ENCODE measurements around the gene FAM114A1. TPM values are rescaled to one million over a fixed set of nuclear protein-coding genes. Genes with fewer than 3 reads are reported as not detected.

Gene FAM114A1
- total RNA-seq, 3 donors from 2014 or later: 59.1 to 94.7 (median 62.5) TPM

DNA sequence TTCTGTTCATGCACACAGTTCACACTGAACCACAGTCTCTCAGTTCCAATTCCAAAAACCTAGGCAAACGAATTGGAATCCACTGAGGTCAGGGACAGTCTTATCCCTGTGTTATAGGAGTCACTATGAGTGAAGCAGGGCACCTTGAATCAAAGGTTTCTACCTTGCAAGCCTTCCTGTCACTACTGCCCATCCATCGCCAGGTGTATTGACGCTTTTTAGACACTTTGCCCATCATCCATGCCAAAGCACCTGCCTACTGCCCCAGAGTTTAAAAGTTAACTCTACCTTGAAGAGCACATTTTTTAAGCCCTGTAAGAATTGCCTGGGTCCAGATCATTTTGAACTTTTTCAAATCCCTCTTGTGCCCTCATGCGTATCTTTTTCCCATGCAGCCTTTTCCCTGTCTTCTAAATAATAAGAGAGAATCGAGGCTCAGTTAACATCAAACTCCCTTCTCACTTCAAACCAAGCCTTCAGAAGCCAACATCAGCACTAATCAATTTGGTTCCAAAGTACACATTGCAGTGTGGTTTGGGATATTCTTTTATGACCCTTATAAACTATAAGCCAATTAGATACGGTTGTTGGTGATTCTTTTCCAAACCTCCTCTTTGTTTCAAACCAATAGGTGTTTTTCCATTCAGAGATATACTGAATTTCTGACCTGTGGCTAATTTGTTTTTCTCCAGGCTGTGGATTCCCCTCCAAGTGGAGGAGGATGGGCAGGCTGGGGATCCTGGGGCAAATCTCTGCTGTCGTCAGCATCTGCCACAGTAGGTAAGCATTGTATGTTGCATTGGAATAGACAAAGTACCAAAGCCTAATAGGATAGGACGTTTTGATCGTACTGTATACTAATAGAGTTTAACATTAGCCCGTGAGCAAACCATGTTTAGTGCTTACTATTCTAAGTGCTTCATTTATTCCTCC, 23.7 kb downstream of the FAM114A1 start:
- Histone ChIP-seq H3K9me3 (no peaks in the 10 kb centered on the region), H3K4me3 (no peak overlapping the region), H3K4me1 (ENCODE audit: low read depth) (peaks cover 29% of the 10 kb centered on the region), H3K36me3 (ENCODE audit: low read depth) (no peaks in the 10 kb centered on the region)
- TF ChIP-seq, protein P1, sequence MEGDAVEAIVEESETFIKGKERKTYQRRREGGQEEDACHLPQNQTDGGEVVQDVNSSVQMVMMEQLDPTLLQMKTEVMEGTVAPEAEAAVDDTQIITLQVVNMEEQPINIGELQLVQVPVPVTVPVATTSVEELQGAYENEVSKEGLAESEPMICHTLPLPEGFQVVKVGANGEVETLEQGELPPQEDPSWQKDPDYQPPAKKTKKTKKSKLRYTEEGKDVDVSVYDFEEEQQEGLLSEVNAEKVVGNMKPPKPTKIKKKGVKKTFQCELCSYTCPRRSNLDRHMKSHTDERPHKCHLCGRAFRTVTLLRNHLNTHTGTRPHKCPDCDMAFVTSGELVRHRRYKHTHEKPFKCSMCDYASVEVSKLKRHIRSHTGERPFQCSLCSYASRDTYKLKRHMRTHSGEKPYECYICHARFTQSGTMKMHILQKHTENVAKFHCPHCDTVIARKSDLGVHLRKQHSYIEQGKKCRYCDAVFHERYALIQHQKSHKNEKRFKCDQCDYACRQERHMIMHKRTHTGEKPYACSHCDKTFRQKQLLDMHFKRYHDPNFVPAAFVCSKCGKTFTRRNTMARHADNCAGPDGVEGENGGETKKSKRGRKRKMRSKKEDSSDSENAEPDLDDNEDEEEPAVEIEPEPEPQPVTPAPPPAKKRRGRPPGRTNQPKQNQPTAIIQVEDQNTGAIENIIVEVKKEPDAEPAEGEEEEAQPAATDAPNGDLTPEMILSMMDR (IDR thresholded peaks at IDR 0.05): no peak
- intact Hi-C loops (cut with DNase I, micrococcal nuclease): no loop called here
- peak; percentile 88 for ATAC-seq
- no peak for DNase-seq

DNA sequence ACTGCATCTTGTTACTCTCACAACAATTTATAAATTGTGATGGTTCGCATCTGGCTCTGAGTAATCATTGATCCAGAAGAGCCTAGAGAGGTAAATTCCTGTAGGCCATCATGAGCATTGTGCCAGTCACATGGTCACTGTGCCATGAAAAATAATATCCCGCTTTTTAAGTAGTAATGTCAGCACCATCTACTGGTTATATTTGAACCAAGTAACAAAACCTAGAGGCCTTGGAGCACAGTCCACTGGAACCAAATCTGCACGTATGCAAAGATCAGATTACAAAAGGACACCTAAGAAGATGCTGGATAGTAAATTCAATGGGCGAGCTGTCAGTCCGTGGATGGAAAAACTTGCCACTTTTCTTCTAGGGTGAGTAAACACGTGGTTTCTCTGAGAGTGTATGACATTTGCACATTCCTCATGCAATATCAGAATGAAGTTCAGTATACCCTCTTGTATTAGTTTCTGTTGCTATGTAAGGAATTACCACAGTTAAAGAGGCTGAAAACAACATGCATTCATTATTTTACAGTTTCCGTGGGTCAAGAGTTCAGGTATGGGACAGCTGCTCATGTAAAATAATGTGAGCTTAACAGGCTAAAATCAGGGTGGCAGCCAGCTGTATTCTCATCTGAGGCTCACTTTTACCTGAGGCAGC, 26.8 kb downstream of the FAM114A1 start:
- DNase-seq: no peak
- H3K4me1 ChIP-seq (ENCODE audit: low read depth): peaks cover 27% of the 10 kb centered on the region
- H3K9me3 ChIP-seq: no peaks in the 10 kb centered on the region
- H3K4me3 ChIP-seq: no peak overlapping the region
- intact Hi-C loops (cut with DNase I, micrococcal nuclease): no loop called here
- TF ChIP-seq, protein P1 (IDR thresholded peaks at IDR 0.05): no peak
- no peaks in the 10 kb centered on the region for H3K36me3 ChIP-seq (ENCODE audit: low read depth)
- ATAC-seq: no peak

DNA sequence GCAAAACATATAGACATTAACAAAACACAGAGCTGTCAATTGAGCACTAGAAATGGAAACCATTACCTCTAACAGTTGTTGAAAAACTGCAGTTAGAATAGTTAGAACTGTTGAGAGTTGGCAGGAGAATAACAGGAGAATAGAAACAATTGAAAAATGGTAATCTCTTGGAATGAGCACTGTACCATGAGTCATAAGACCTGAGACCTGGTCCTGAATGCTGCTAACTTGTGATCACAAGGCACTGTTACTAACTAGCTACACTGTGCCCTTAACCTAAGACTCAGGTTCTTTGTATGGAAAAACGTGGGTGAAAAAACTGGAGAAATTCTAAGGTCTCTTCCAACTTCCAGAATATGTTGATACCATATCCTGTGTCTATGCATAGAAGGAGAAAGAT, 29.3 kb downstream of the FAM114A1 start:
- Histone ChIP-seq H3K36me3 (ENCODE audit: low read depth) (no peaks in the 10 kb centered on the region), H3K4me3 (no peak overlapping the region), H3K9me3 (no peaks in the 10 kb centered on the region), H3K4me1 (ENCODE audit: low read depth) (peaks cover 8% of the 10 kb centered on the region)
- ATAC-seq (no peak), DNase-seq (no peak)
- TF ChIP-seq, protein P1 (IDR thresholded peaks at IDR 0.05): no peak
- intact Hi-C loops (cut with DNase I, micrococcal nuclease): no loop called here

DNA sequence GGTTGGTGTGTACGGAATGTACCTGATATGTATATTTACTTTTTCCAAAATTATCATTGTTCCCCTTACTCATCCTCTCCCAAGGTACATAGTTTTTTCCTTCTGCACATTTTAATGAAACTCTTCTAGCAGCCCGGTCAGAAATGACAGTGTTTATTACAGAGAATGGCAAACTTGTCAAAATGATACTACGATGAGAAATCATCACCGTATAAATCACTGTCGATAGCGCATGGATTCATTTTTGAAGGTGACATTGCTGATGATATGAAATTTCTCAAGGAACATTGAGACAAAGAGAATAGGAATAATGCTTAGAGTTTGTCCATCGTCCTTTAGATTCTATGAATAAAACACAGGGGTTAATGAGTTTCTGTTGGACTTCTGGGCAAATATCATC, 30.6 kb downstream of the FAM114A1 start:
- TF ChIP-seq, protein P1 (IDR thresholded peaks at IDR 0.05): no peak
- DNase-seq: no peak
- Histone ChIP-seq H3K9me3 (no peaks in the 10 kb centered on the region), H3K36me3 (ENCODE audit: low read depth) (no peaks in the 10 kb centered on the region), H3K4me1 (ENCODE audit: low read depth) (peaks cover 5% of the 10 kb centered on the region), H3K4me3 (no peak overlapping the region)
- ATAC-seq: no peak
- intact Hi-C loops (cut with DNase I, micrococcal nuclease): no loop called here

DNA sequence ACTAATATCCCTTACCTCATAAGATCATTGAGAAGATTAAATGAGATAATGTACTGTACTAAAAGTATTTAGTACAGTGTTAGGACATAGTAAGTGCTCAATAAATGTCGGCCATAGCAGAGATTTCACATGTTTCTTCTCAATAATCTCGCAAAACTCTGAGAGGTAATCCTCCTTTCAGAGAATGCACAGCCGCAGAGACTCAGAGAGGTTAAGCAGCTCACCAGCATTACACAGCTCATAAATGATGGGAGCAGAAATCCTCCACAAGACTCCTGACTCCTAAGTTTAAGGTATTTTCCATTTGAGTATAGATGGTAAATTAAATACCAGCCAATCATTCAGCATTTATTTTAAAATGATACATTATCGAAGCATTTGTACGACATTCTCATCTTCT, 34.6 kb downstream of the FAM114A1 start:
- H3K4me1 ChIP-seq (ENCODE audit: low read depth): peaks cover 22% of the 10 kb centered on the region
- H3K4me3 ChIP-seq: no peak overlapping the region
- intact Hi-C loops (cut with DNase I, micrococcal nuclease): loop anchor here (10.0 kb wide), 1 partner anchor 233 kb away; no protein-coding TSS in a partner anchor
- ATAC-seq: no peak
- H3K9me3 ChIP-seq: no peaks in the 10 kb centered on the region
- TF ChIP-seq, protein P1 (IDR thresholded peaks at IDR 0.05): no peak
- no peaks in the 10 kb centered on the region for H3K36me3 ChIP-seq (ENCODE audit: low read depth)
- DNase-seq: no peak
